HepG2 (cell line): Measurements from ENCODE around the gene IDNK. TPM values are rescaled to one million over a fixed set of nuclear protein-coding genes. Genes with fewer than 3 reads are reported as not detected.

Source experiments
- ATAC-seq: fragments of 200-7000 bp; cut with Tn5 transposase; 3 replicates; pipeline ENCODE4 v1.9.1; 2020; ENCODE audit warnings: mild to moderate bottlenecking, moderate library complexity
- BruUV-seq: library from RNA; stranded (reverse); fragments of 400-500 nt; replicated peaks from 2 replicates; lab custom pipeline; 2021; lab: Mats Ljungman, UMichigan
- CTCF ChIA-PET: fragments of 300-600 bp; formaldehyde crosslinking; extraction: SDS; loops from one replicate; lab custom pipeline; 2021; ENCODE audit warnings: low total read pairs, inconsistent platforms, low intra/inter-chr PET ratio; lab: Yijun Ruan, JAX
- POLR2A ChIA-PET: fragments of 350-600 bp; sonication (Branson Sonifier 250); formaldehyde crosslinking; loops from one replicate; lab custom pipeline; 2020; ENCODE audit warnings: antibody characterized with exemption, inconsistent platforms; lab: Yijun Ruan, JAX
- DNase-seq: peaks from one replicate; pipeline ENCODE4 v3.0.0-alpha.2; 2015; ENCODE audit warnings: low spot score
- FAIRE-seq: peaks from 3 replicates; lab custom pipeline; 2011; peaks lifted over from hg19 to GRCh38; lab: Jason Lieb, UNC
- H2AFZ ChIP-seq: one replicate; pipeline ENCODE4 v1.6.1; 2011; ENCODE audit warnings: low read length, inconsistent platforms
- H3K27ac ChIP-seq: fragments of 300-600 bp; 3 replicates; pipeline ENCODE4 v1.8.0; 2011; ENCODE audit warnings: mixed run types, mild to moderate bottlenecking, mixed read lengths, low read length, inconsistent platforms; ENCODE audit not compliant: insufficient read depth; ENCODE audit errors: extremely low read length
- H3K27me3 ChIP-seq, 2 experiments: fragments of 200-600 bp in 1 of 2; 2 replicates in 1 of 2; 3 replicates in 1 of 2; pipeline versions ENCODE4 v1.6.0 to v1.8.0; 2011; ENCODE audit warnings: low read length in 2 of 2, mild to moderate bottlenecking in 2 of 2, moderate library complexity in 2 of 2, inconsistent platforms in 1 of 2; ENCODE audit not compliant: insufficient read depth in 2 of 2, control insufficient read depth in 1 of 2
- H3K36me3 ChIP-seq, 2 experiments: fragments of 200-600 bp in 1 of 2; replicated peaks in 1 of 2; 2 replicates in 1 of 2; 3 replicates in 1 of 2; pipeline versions ENCODE4 v1.5.1 to v1.8.0; 2011; ENCODE audit warnings: low read length in 2 of 2, inconsistent platforms in 1 of 2; ENCODE audit not compliant: insufficient read depth in 2 of 2, control insufficient read depth in 1 of 2
- H3K4me1 ChIP-seq: 2 replicates; pipeline ENCODE4 v1.5.1; 2012; ENCODE audit warnings: low read length, inconsistent platforms; ENCODE audit not compliant: insufficient read depth
- H3K4me2 ChIP-seq: 2 replicates; pipeline ENCODE4 v1.6.0; 2011; ENCODE audit warnings: low read depth, low read length, inconsistent platforms
- H3K4me3 ChIP-seq, 3 experiments: fragments of 200-600 bp in 1 of 3; sonication (generic), shearing (Covaris generic) in 1 of 3; replicated peaks in 1 of 3; 2 replicates each; pipeline ENCODE4 v1.5.1; 2011 to 2016; ENCODE audit warnings: low read length in 3 of 3, inconsistent platforms in 2 of 3, low read depth in 2 of 3, mild to moderate bottlenecking in 2 of 3, control low read depth in 1 of 3, mixed read lengths in 1 of 3; ENCODE audit not compliant: insufficient read depth in 1 of 3
- H3K79me2 ChIP-seq: one replicate; pipeline ENCODE4 v1.6.1; 2011; ENCODE audit warnings: low read length, inconsistent platforms; ENCODE audit not compliant: insufficient read depth
- H3K9ac ChIP-seq: 2 replicates; pipeline ENCODE4 v1.6.0; 2011; ENCODE audit warnings: mild to moderate bottlenecking, low read depth, low read length, inconsistent platforms; ENCODE audit not compliant: insufficient read depth
- H3K9me3 ChIP-seq: 2 replicates; pipeline ENCODE4 v1.5.1; 2012; ENCODE audit warnings: mild to moderate bottlenecking, low read length
- H4K20me1 ChIP-seq: 2 replicates; pipeline ENCODE4 v1.6.0; 2011; ENCODE audit warnings: inconsistent platforms, mild to moderate bottlenecking, low read length, moderate library complexity; ENCODE audit not compliant: insufficient read depth
- BRCA1 ChIP-seq: sonication (generic); formaldehyde crosslinking; IDR thresholded peaks from 2 replicates; pipeline ENCODE4 v1.4.0; 2020; ENCODE audit warnings: missing genetic modification reagents
- CHCHD3 ChIP-seq: sonication (generic); formaldehyde crosslinking; IDR thresholded peaks from 2 replicates; pipeline ENCODE4 v1.8.0; 2022; ENCODE audit warnings: mild to moderate bottlenecking, missing genetic modification reagents, moderate library complexity
- EP300 ChIP-seq, 3 experiments: sonication (generic) in 1 of 3; formaldehyde crosslinking in 1 of 3; IDR thresholded peaks; 2 replicates each; pipeline versions ENCODE4 v1.5.1 to v1.6.1; 2011 to 2020; ENCODE audit warnings: low read depth in 2 of 3, low read length in 2 of 3, borderline replicate concordance in 1 of 3, improper control_type of control experiment in 1 of 3, mild to moderate bottlenecking in 1 of 3, missing genetic modification reagents in 1 of 3, moderate library complexity in 1 of 3
- GTF3A ChIP-seq: sonication (generic); formaldehyde crosslinking; conservative IDR thresholded peaks from 2 replicates; pipeline ENCODE4 v1.4.0; 2020; ENCODE audit warnings: mild to moderate bottlenecking, missing genetic modification reagents
- HHEX ChIP-seq: IDR thresholded peaks from 2 replicates; pipeline ENCODE4 v1.6.1; 2016; ENCODE audit warnings: control low read depth
- MAFG ChIP-seq: sonication (generic); formaldehyde crosslinking; IDR thresholded peaks from 2 replicates; pipeline ENCODE4 v1.5.1; 2020; ENCODE audit warnings: mild to moderate bottlenecking, missing genetic modification reagents
- NR2C2 ChIP-seq: sonication (generic); formaldehyde crosslinking; IDR thresholded peaks from 2 replicates; pipeline ENCODE4 v1.4.0; 2020; ENCODE audit warnings: missing genetic modification reagents, mild to moderate bottlenecking, moderate library complexity, borderline replicate concordance
- PRPF4 ChIP-seq: fragments of 200-400 bp; formaldehyde crosslinking; IDR thresholded peaks from 2 replicates; pipeline ENCODE4 v1.6.1; 2016; ENCODE audit warnings: low read length, low read depth; ENCODE audit not compliant: poor library complexity, severe bottlenecking
- TBP ChIP-seq: sonication (generic); formaldehyde crosslinking; IDR thresholded peaks from 2 replicates; pipeline ENCODE4 v1.5.0; 2020; ENCODE audit warnings: missing genetic modification reagents
- ZNF318 ChIP-seq: sonication (generic); formaldehyde crosslinking; IDR thresholded peaks from 2 replicates; pipeline ENCODE4 v1.4.0; 2020; ENCODE audit warnings: mild to moderate bottlenecking, missing genetic modification reagents
- ZNF546 ChIP-seq: sonication (generic); formaldehyde crosslinking; conservative IDR thresholded peaks from 2 replicates; pipeline ENCODE4 v1.8.1; 2023; ENCODE audit warnings: mild to moderate bottlenecking, missing genetic modification reagents
- WGBS: methylation state at CpG from one replicate; pipeline ENCODE4 v1.1.6; 2017; ENCODE audit warnings: low lambda C conversion rate; 5-methylcytosine and 5-hydroxymethylcytosine counted together
- in situ Hi-C: cut with HindIII; loops from 2 replicates; pipeline ENCODE4 v1.10.0; 2017; ENCODE audit warnings: low pct_unique_long_range_greater_than_20kb; ENCODE audit not compliant: extremely low pct_ligation_motif_present
- intact Hi-C: fragments of 100-400 bp; cut with micrococcal nuclease; formaldehyde crosslinking; loops from one replicate; pipeline ENCODE4 v1.10.0; 2022; ENCODE audit not compliant: unreplicated experiment
- polyA plus RNA-seq, 8 experiments: library from polyadenylated mRNA; depleted of rRNA in 3 of 8; stranded (reverse) in 7 of 8; unstranded in 1 of 8; fragments of >200 nt; fragmentation: Illumina TruSeq in 4 of 8; extraction: Trizol in 4 of 8; gene quantifications; 2 replicates each; pipeline versions ENCODE4 v1.2.1 to v1.2.3, GENCODE V29; 2011 to 2016; ENCODE audit warnings: low read depth in 4 of 8, missing spikeins in 1 of 8, mixed read lengths in 1 of 8; ENCODE audit not compliant: insufficient read depth in 1 of 8
- total RNA-seq, 5 experiments: library from RNA; depleted of rRNA; stranded (reverse); fragments of >200 nt; fragmentation: Illumina TruSeq; extraction: Trizol; gene quantifications; 2 replicates each; pipeline ENCODE4 v1.2.3, GENCODE V29; 2016; ENCODE audit warnings: low read depth in 1 of 5

Gene IDNK
- total and polyA plus RNA-seq, 2 of the 13 experiments (the other 11 are each of a cell fraction or from before 2014, with no cell fraction given) = 3.1 to 4.8 TPM

- TF ChIP-seq TBP (CRISPR knock-in tag) (no peak), CHCHD3 (CRISPR knock-in tag) (no peak), BRCA1 (no peak)
Measured at GRCh38 chr9:83633255-83633654, 10.3 kb downstream of the IDNK start (continued).

GRCh38 chr9:83633676-83634075 lies 10.7 kb downstream of the IDNK start:
- Histone ChIP-seq H3K4me1 (peaks cover 48% of the 10 kb centered on the region), H3K27me3 (no peaks in the 10 kb centered on the region), H2AFZ (no peak overlapping the region), H3K4me2 (no peak overlapping the region), H3K27ac (no peak overlapping the region), H4K20me1 (no peaks in the 10 kb centered on the region), H3K4me3 (no peak overlapping the region), H3K9me3 (no peaks in the 10 kb centered on the region), H3K36me3 (no peaks in the 10 kb centered on the region), H3K79me2 (no peaks in the 10 kb centered on the region), H3K9ac (no peak overlapping the region)
- BruUV-seq = no TSS peak
- ATAC-seq (no peak), FAIRE-seq (no peak), DNase-seq (no peak)
- in situ Hi-C loops (no loop called here), intact Hi-C loops (no loop called here)
- ChIA-PET CTCF (no interaction called here), POLR2A (interaction anchor here (3.3 kb wide), 1 partner anchor 10 kb away, joined by 11 read pairs; the partner anchor contains the start of gene IDNK)
- 100% methylated on average over 2 of the region's 2 CpGs for WGBS
- TF ChIP-seq GTF3A (CRISPR knock-in tag) = no peak
- no peak for TF ChIP-seq PRPF4
- TF ChIP-seq ZNF318 (CRISPR knock-in tag) = no peak
- no peak for TF ChIP-seq NR2C2 (CRISPR knock-in tag)
- TF ChIP-seq HHEX = no peak
- TF ChIP-seq ZNF546 (CRISPR knock-in tag) = no peak
- TF ChIP-seq MAFG (CRISPR knock-in tag) = no peak
- TF ChIP-seq EP300 (IDR thresholded peaks at IDR 0.05; ENCODE audit: low read depth in 2 of 2, low read length in 2 of 2) = no peak
- TF ChIP-seq EP300 (CRISPR knock-in tag; IDR thresholded peaks at IDR 0.05; ENCODE audit: borderline replicate concordance) = no peak
